Stimulated activated CD8-positive, alpha-beta memory T cell treated with anti-CD3 and anti-CD28 coated beads, Interleukin-12 subunit alpha, Interleukin-12 subunit beta, amount 100 ng/mL, for 1 hour (primary cell): ENCODE results near the gene TMSB10.
"Not testable (repeated sequence)": the region's sequence is repeated elsewhere in the genome, so short reads cannot be mapped to it uniquely, and the experiment has no call there.

ENCODE experiments used
- DNase-seq: peaks from one replicate; pipeline ENCODE4 v3.0.0-alpha.2; 2020; ENCODE audit warnings: low read depth

Gene TMSB10

DNA sequence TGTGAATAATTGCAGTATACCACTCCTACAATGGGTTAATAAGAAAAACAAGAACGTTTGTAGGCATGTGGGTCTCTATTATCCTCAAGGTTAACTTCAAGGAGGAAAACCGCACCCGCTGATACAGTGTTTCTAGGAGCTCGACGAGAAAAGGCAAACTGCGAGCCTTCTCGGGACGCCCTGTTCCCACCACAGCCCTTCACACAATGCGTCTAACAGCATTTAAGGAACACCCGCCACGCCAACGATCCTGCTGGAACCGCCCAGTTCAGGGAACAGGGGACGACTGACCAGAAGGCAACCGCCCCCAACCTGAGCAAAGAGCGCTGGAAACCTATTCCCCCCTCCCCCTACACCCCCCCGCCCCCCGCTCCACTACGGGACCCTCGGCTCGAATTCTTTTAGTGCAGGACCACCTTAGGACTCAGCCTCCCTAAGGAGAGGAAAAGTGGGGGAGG lies 710 bp upstream of the TMSB10 start:
- DNase-seq, result no peak

DNA sequence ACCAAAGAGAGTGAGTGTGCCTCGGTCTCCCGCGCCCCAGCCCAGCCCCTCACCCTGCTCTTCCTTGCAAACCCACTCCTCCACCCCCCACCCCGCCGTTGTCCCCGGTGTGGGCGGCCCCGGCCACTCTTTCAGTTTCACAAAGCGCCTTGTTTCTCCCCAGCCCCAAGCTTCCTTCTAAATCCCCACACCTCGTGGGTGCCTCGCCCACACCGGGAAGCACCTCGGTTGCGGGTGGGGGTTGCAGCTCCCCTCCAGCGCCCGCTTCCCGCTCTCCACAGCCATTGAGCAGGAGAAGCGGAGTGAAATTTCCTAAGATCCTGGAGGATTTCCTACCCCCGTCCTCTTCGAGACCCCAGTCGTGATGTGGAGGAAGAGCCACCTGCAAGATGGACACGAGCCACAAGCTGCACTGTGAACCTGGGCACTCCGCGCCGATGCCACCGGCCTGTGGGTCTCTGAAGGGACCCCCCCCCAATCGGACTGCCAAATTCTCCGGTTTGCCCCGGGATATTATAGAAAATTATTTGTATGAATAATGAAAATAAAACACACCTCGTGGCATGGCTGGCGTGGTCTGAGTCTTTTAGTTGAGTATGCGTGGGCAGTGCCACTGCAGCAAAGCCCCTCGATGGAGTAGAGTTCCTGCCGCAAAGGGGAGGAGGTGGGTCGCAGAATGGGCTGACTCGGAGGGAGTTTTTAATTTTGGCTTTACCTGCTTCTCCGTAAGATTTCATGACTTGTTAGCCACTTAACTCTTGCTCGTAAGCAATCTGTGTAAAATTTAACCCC lies 848 bp downstream of the TMSB10 start:
- no peak for DNase-seq

DNA sequence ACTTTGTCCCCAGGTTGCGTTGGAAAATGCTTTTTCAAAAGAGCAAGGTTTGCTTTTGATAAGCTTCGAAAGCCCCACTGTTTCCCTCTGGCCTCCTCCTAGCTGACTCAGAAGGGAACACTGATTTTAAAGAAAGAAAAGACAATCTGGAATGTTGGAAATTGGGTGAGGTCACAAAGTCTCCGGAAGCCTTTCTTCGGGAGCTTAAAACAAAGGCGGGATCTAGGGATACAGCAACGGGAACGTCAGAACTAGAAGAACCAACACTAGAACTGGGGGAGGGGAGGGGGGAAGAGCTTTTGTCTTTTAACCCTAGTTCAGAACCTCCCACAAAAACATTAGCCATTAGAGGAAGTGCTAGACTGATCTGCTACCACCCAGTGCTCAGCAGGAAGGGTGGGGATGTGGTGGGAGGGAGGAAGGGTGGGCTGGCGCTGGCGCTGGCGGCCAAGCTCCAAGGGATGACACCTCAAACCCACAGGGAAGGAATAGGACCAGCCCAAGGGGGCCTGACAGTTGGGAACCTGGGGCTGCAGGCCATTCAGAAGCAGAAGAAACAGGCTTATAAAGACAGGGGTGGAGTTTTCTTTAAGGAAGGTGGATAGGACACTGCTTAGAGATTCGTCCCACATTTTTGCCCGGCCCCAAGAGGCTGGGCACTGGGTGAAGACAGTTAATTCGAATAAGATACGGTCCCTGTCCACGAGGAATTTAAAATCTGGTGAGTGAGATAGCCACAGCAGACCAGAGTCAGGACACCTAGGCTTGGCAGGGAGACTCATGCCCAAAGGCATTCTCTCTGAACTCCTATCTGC lies 1.7 kb downstream of the TMSB10 start:
- DNase-seq, result no peak

DNA sequence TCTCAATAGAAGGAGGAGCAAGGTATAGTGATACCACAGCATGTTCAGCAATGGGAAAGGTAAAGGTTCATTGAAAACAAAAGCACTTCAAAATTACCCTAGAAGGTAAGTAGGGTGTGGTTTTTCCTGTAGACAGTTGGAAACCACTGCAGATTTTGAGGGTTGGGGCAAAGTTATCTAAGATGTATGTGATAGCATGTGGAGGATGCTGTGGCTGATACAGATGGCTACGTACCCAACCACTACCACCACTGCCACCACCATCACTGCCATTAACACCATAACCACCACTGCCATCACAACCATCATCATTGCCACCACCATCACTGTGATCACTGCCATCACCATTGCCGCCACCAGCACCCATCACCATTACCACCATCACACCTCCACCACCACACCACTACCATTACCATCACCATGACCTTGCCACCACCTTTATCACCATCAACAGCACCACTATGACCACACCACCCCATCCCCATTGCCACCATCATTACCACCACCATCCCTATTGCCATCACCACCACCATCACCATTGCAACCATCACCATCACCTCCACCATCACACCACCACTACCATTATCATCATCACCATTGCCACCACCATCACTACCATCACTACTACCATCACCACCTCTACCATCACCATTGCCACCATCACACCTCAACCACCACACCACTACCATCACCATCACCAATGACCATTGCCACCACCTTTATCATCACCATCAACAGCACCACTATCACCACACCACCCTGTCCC lies 3.7 kb downstream of the TMSB10 start:
- no peak for DNase-seq

DNA sequence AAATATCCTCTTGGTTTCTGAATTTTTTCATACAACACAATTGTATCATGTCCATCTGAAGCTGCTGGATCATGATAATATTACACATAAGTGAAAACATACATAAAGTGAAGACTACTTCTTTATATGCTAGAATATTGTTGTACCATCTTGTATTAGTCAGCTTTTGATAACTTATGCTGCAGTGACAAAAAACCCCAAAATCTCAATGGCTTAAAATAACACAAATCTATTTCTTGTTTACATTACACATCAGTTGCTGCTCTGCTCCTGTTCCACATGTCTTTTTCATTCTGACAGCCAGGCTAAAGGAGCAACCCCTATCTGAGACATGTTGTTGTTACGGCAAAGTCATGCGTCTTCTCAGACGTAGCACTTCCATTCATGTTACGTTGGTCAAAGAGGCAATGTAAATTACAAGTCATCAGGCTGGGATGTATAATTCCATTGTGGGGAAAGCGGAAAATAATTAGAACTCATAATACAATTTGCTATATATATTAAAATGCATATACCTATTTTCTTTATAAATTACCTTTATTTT lies 5.8 kb downstream of the TMSB10 start:
- DNase-seq, result no peak

DNA sequence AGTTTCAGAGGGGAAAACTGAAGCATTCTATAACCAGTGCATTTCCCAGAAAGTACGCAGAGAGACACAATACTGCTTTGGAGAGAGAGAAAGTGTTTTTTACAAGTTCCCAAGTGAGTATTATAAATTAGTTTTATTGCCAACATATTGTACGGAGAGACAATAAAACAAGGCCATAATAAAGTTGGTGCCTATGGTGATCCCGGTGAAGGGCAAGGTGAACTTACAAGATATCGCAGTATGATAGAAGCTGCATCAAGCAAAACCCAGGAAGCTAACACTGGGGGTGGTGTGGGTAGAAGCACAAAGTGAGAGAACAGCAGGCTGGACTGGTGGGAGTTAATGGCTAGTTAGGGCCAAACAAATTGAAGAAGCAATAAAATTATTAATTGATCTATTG lies 7.5 kb downstream of the TMSB10 start:
- no peak for DNase-seq

DNA sequence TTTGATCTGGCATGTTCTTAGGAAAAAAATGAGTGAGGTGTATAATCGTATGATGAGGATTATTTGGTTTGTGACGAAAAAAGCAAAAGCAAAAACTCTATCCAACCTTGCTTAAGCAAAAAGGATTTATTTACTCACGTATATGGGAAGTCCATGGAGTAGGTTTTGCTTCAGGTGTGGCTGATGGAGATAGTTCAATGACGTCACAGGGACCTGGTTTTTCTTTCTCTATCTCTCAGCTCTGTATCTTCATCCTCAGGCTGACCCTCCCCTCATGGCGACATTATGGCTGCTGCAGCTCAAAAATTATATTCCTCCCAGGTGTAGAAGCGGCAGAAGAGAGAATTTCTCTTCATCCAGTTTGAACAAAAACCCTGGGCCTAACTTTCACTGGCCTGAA lies 8.9 kb downstream of the TMSB10 start:
- no peak for DNase-seq

DNA sequence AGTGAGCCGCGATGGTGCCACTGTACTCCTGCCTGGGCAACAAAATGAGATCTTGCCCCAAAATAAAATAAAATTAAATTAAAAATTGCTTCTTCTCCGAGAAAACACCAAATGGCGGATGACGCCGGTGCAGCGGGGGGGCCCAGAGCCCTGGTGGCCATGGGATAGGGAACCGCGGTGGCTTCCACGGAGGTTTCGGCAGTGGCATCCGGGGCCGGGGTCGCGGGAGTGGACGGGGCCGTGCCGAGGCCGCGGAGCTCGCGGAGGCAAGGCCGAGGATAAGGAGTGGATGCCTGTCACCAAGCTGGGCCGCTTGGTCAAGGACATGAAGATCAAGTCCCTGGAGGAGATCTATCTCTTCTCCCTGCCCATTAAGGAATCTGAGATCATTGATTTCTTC lies 10.2 kb downstream of the TMSB10 start:
- DNase-seq, result not testable (repeated sequence)

DNA sequence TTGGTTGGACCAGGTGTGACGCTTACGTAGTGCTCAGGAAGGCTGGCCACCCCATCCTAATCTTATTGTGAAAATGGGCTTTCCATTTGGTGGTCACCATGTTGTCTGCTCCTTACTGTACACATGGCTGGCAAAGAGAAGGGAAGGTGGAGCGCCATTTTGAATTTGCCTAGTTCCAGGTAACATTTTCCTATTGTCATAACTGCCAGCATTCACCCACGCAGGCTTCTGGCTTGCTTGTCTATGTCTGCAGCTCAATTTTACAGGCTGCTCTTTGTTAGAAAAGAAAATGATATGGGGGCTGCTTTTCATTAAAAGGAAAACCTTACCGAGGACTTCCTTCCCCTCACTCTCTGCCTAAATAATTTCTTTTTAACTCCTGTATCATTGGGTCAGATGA lies 12.4 kb downstream of the TMSB10 start:
- DNase-seq, result not testable (repeated sequence)

DNA sequence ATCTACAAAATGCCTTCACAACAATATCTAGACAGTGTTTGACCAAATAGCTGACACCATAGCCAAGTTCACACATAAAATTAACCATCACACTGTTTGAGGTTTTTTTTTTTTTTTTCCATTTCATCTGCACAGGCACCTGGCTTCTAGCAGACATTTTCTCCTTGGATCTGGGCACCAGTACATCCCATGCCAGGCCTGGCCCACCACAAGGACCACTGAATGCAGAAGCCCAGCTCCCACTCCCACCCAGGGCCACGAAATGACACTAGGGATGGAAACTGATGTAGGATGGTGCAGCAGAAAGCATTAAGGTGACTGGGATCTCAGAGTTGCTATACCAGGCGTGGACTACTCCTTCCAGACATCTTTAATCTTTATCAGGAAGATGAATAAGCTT lies 13.0 kb downstream of the TMSB10 start:
- no peak for DNase-seq

DNA sequence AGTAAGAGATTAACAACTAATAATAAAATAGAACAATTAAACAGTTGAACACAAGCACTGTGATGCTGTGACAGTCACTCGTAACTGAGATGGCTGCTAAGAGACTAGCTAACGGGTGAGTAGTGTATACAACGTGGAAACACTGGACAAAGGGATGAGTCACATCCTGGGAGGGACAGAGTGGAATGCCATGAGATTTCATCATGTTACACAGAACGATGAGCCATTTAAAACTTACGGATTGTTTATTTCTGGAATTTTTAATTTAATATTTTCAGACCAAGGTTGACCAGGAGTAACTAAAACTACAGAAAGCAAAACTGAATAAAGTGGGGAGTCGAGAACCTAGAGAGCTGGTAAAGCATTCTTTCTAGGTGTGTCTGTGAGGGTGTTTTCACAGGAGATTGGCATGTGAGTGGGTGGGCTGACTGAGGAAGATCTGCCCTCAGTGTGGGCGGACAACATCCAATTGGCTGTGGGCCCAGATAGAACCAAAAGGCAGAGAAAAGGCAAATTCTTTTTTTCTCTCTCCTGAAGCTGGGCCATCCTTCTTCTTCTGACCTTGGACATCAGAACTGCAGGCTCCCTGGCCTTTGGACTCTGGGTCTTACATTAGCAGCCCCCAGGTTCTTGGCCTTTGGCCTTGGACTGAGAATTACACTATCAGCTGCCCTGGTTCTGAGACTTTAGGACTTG lies 14.6 kb downstream of the TMSB10 start:
- no peak for DNase-seq

DNA sequence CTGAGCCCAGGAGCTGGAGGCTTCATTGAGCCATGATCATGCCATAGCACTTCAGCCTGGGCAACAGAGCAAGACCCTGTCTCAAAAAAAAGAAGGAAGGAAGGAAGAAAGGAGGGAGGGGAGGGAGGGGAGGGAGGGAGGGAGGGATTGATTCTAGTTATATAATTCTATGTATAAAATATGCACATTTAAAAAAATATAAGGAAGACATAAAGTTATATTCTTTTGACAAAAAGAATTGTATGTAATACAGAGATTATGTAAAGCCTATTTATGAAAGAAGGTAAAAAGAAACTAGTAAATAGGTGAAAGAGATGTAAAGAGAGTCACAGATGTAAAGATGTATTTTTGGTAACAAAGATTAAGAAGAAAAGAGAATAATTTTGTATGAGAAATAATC lies 17.6 kb downstream of the TMSB10 start:
- DNase-seq, result no peak

DNA sequence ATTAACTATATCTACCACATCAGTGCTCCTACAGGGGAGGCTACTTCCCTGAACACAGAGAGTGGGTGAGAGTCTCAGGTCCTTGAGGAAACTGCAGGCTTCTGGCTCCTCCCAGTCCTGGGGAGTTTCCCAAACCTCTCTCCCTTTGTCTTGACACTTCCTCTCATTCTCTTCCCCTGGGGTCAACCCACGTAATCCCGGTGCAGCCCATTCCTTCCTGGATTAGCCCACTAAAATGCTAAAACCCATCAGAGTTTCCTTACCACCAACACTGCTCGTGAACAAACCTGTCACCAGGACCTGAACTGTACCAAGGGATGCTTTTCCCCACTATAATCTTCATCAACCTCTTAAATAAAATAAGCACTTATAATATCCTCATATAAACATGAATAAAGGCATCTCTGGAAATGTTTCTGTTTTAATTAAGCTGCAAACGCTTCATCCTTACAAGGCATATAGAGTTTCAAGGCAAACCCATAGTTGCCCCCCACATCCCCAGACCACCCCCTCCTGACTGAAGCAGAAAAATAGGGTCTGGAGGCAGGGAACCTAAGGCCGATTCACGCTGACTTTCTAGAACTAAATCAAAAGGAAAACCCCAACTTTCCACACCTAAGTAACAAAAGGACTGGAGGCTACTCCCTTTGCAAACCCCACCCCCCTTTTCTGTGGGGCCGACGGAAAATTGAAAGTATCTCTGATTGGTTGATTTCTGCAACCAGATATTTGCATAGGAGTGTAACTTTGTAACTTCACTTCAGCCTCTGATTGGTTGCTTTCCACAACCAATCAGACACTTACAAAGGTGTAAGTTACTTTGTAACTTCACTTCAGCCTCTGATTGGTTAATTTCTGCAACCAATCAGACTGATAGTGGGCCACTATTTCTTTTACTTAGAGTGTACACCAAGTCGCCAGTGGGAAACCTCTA lies 19.0 kb downstream of the TMSB10 start:
- DNase-seq, result no peak

DNA sequence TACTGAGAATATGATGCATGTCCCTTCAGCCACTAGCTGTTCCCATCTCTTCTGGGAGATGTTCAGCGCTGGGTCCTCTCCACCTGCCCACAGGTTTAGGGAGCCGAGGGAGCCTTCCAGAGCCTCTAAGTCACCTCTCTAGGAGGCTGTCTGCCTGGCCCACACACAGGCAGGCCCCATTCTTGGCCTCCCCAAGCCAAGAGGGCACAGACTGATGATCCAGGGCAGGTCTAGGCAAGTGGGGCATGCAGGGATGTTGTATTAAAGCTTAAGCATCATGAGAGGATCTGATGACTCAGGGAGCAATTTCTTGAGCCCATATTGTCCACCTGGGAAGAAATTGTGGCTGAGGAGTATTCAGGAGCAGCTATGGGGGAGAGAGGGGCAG lies 19.9 kb downstream of the TMSB10 start:
- DNase-seq, result no peak

DNA sequence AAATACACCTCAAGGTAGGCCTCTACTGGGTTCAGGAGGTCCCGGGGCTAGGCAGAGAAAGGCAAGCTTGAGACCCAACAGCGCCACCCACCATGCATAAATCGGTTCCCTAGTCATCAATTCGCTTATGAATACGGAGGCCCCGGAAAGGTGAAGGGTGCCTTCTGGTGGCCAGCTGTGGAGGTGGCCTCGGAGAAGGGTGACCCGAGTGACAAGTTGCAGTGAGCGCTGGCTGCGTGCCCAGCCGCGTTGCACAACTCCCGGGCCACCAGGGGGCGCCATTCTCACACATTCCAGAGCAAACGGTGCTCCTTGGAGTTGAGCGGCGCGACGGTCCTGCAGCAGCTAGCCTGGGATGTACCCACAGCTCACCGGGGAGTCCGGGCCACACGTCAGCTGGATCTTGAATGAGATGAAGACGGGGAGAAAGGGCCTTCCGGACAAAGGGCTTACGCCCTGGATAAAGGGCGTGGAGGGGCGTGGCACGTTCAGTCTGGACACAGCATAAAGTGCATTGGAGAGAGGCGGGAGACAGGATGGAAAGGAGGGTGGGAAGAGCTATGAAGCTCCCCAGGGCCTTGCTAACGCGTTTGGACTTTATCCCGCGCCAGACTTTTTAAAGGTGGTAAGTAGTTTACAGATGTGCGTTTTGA lies 20.4 kb downstream of the TMSB10 start:
- DNase-seq, result peak; percentile 99

DNA sequence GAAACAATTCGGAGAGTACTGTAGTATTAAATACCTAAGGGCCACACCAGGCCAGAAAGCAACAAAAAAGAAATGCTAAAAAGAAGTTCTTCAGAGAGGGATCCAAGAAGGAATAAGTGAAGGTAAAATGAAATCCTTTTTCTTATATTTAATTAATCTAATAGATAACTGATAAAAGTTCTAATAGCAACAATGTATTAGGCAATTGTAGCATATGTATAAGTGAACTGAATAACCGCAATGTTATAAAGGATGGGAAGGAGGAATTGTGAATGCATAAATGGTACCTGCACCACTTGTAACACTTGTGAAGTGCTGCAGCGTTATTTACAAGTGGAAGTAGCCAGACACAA lies 21.8 kb downstream of the TMSB10 start:
- DNase-seq, result no peak

DNA sequence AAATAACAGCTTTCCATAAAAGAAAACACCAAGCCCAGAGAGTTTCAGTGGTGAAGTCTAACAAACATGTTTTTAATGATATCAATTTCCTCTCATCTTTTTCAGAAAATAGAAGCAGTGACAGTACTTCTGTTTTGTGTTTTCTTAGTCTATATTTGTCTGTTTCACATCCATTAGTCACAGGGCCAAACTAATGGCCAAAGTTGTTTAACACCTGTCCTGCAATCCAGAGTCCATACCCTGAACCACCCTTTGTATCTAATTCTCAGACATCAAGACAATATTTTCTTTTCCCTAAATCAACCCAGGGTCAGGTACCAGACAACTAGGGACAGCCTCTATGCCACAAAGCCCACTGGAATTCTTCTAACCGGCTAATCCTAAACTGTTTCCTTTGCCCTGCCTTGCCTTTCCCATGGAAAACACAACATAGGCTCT lies 25.9 kb downstream of the TMSB10 start:
- DNase-seq, result no peak

DNA sequence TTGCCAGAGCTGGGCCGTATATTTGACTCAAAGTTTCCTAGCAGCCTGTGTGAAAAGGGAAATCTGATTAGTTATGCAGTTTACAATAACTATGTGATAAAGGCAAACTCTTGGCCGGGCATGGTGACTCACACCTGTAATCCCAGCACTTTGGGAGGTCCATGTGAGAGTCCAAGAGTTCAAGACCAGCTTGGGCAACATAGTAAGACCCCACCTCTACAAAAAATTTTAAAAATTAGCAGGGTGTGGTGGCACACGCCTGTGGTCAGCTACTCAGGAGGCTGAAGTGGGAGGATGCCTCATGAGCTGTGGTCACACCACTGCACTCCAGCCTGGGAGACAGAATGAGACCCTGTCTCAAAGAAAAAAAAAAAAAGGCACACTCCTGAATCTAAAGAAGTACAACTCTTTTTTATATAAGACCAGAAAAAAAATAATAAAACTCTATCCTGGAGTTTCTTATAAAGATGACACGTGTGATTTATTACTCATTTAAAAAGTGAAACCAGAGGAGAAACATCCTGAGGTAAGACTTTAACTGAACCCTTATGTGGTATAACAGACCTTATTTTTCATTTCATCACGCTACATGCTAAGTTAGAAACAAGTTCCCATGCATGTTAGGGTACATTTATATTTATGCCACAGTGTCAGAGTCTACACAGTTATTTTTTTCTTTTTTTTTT lies 32.9 kb downstream of the TMSB10 start:
- no peak for DNase-seq

DNA sequence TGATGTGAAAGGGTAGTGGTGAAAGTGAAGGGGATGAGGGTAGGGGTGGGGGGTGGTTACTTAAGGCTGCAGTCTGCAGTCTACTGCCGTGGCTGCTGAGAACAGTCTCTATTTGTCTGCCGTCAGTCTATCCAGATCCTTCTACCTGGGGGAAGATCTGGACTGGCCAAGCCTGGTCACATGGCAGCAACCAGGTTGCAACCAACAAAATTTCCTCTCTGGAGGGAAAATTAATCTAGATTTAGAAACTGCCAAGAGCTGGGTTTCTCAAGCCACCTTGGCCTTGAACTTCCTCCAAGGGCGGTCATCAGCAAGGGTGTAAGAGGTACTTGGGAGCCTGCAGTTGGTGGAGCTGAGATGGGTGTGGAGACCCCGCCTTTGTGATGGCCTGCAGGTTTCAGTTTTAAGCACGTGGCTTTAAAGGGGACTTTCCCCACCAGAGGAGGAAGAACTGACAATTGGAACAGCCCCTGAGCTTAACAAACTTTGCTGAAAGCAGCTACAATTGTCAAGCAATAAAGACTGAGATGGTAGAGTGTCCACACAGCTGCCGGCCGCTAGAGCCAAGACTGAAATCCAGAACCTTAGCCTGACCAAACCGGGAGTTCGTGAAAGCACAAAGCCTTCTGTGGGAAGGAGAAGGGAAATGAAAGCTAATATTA lies 34.1 kb downstream of the TMSB10 start:
- DNase-seq, result peak; percentile 41
